NK-92 (cell line): ENCODE data around the gene POU6F2.
"Not testable (repeated sequence)": the region's sequence is repeated elsewhere in the genome, so short reads cannot be mapped to it uniquely, and the experiment has no call there.

Experiments
- DNase-seq: peaks from one replicate; lab custom pipeline; 2025; ENCODE audit not compliant: unreplicated experiment; lab: John Stamatoyannopoulos, UW

Gene POU6F2

DNA sequence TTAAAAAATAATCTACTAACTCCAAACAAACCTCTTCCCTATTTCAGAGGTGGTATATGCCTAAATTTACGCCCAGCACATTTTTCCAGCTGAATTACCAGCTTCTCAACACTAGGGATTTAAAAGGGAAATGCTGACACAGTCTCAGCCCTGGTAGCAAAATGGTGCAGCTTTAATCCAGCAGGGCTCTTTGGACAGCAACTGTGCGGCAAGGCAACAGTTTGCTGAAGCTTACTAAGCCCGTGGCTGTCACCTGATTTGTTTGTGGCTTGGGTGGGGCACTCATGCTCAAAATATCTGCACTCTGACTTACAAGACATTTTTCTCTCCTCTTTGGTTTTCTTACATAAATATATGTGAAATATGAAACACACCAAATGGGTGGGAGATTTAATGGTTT is 206.7 kb downstream of the POU6F2 start:
- DNase-seq = no peak

- DNase-seq = no peak
Observed at GRCh38 chr7:39186131-39186530, 208.4 kb downstream of the POU6F2 start.

GRCh38 chr7:39186671-39187070 is 209.0 kb downstream of the POU6F2 start:
- DNase-seq = no peak

- no peak for DNase-seq
Observed at GRCh38 chr7:39187130-39187529, 209.4 kb downstream of the POU6F2 start.

- no peak for DNase-seq
Observed at GRCh38 chr7:39192476-39192875, 214.8 kb downstream of the POU6F2 start.

DNA sequence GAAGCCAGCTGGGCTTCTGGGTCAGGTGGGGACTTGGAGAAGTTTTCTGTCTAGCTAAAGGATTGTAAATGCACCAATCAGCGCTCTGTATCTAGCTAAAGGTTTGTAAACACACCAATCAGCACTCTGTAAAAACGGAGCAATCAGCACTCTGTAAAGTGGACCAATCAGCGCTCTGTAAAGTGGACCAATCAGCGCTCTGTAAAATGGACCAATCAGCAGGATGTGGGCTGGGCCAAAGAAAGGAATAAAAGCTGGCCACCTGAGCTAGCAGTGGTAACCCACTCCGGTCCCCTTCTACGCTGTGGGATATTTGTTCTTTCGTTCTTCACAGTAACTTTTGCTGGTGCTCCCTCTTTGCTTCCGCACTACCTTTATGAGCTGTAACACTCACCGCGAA is 216.7 kb downstream of the POU6F2 start:
- DNase-seq = not testable (repeated sequence)

GRCh38 chr7:39195967-39196366 is 218.3 kb downstream of the POU6F2 start:
- no peak for DNase-seq

GRCh38 chr7:39197831-39198230 is 220.1 kb downstream of the POU6F2 start:
- no peak for DNase-seq

GRCh38 chr7:39198556-39198955 is 220.8 kb downstream of the POU6F2 start:
- DNase-seq = no peak

- DNase-seq = no peak
Observed at GRCh38 chr7:39199006-39199405, 221.3 kb downstream of the POU6F2 start.

DNA sequence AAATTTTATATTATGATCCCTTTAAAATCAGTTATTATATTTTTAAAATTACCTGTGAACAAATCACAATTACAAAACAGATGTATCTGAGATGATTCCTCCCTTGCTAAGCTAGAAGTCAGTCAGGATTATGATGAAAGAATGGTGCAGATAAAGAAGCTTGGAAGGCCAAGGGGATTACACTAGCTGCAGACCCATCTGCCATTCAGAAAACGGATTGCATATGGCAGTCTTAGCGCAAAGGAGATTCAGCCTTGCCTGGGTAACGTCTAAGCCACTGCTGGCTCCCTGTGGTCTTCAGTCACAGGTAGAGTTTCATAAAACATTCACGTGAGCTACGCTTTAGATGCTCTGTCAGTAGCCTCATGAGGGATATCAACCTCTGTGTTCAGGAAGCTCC is 222.2 kb downstream of the POU6F2 start:
- DNase-seq = no peak

DNA sequence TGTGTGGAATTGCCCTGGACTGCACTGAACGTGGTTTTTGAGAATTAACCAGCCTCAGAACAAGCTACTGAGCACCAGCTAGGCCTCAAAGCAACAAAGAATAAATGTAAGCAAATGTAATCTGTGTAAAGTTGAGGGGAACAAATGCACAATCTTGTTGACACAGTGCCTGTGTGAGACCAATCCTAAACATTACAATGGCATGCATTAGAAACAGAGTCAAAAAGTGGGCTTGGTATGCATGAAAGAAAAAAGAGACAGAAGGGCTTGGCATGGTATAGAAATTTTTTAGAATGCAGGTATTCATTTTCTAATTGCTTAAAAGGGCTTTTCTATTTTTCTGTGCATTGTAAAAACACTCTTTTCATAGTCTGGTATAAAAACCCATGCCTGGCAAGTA is 224.3 kb downstream of the POU6F2 start:
- DNase-seq = no peak

DNA sequence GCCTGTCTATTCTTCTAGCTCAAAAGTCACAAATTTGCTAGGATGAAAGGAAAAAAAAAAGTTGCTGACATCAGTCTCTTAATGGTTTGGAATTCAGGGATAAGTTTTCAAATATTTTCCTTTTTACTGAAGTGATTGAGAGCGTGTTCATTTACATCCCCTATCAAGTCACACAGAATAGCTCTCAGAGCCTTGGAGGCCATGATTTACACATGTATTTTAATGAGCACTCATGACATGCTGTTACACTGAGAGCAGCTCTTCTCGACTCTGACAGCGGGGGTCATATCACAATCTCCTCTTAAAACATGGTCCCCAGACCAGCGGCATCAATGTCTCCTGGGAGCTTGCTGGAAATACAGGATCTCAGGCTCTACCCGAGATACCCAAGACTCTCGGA is 232.7 kb downstream of the POU6F2 start:
- DNase-seq = no peak

- DNase-seq = no peak
Observed at GRCh38 chr7:39211581-39211980, 233.9 kb downstream of the POU6F2 start.

GRCh38 chr7:39212876-39213275 is 235.2 kb downstream of the POU6F2 start:
- DNase-seq = no peak

GRCh38 chr7:39217783-39218182 is 240.1 kb downstream of the POU6F2 start:
- DNase-seq = no peak

GRCh38 chr7:39219869-39220268 is 242.2 kb downstream of the POU6F2 start:
- DNase-seq = no peak

GRCh38 chr7:39221901-39222300 is 244.2 kb downstream of the POU6F2 start:
- DNase-seq = no peak

DNA sequence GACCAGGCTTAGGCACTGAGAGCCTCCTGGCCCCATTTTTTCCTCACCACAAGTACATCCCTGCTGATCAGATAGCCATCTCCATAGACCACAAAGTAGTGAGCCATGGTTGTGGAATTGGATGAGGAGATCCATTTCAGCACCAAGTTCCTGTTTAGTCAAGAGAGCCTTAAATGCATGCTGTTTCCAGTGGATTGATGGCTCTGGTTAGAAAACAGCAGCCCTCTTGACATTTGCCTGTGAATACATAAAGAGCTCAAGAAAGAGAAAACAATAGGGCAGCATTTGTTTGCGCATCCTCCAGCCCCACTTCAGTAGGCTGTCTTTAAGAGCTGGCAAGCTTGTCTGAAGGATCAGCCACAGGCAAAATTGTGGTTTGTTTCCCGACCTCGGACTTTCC is 251.2 kb downstream of the POU6F2 start:
- DNase-seq = no peak

DNA sequence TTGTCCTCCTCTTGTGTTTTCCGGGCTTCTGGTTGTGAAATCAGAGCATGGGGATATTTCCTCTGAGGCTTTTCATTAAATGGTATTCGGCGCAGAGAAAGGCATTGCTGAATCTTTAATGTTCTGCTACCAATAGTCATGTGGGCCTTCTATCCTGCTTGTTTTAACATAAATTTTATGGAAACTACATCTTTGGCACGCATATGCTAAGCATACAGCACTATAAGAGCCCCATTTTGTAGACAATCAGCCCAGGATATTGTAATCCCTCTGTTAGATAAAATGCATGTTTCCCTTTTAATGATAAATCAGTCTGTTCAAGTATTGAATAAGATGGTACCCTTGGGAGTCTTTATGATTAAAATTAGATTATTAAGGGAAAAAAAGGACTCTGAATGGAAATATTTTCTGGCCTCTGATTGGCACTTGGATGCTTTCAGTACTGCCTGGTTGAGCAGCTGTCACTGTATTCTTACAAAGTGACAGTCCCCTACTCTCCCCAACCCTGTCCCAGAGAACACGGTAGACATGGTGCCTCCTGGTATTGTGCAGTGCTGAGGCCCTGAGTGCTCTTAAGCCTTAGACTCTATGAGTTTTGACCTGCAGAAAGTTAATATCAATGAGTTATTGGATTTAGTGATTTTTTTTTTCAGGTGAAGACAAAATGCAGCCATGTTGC is 256.3 kb downstream of the POU6F2 start:
- DNase-seq = no peak

DNA sequence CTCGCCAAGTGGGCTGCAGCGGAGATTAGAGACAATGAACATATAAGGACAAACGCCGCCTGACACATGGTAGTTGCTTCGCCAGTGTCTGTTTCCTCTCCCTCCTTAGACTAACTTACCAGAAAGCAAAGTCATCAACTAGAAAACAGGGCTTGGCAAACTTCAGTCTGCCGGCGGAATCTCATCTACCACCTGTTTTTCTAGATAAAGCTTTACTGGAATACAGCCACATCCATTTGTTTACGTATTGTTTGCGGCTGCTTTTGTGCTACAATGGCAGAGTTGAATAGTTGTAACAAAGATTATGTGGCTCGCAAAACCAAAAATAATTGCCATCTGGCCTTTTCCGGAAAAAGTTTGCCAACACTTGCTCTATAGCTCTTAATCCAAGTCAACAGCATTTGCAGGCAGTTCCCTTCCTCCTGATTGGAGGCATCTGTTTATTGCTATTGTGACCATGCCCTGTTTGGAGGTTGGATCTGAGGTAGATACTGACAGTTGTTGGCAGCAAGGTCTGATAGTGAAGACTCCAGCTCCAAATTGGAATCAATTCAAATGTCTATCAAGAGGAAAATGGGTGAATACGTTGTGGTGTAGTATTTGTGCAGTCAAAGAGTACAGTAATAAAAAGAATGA is 260.6 kb downstream of the POU6F2 start:
- no peak for DNase-seq

- DNase-seq = no peak
Observed at GRCh38 chr7:39240864-39241263, 263.2 kb downstream of the POU6F2 start.

GRCh38 chr7:39247576-39247975 is 269.9 kb downstream of the POU6F2 start:
- no peak for DNase-seq
